NCI-H345 treated with DMSO at 0.1 percent for 48 hours (cell line): ENCODE measurements around the gene FYCO1.

Experiments
- DNase-seq: peaks from one replicate; lab custom pipeline; 2025; ENCODE audit not compliant: unreplicated experiment; lab: John Stamatoyannopoulos, UW

Gene FYCO1

GRCh38 chr3:45890405-45890804, 105.2 kb downstream of the FYCO1 start:
- DNase-seq = no peak

- no peak for DNase-seq
Measured at GRCh38 chr3:45889337-45889736, 106.3 kb downstream of the FYCO1 start.

GRCh38 chr3:45887759-45888511, 107.7 kb downstream of the FYCO1 start:
- no peak for DNase-seq

GRCh38 chr3:45887285-45887684, 108.3 kb downstream of the FYCO1 start:
- DNase-seq = no peak

GRCh38 chr3:45885979-45886705, 109.5 kb downstream of the FYCO1 start, which contains the start of gene CCR9:
CCR9 (plus strand) TSS chr3:45886543; CDS start chr3:45894934, 8,391 bp downstream.
- no peak for DNase-seq

- DNase-seq = no peak
Measured at GRCh38 chr3:45884368-45885201, 111.0 kb downstream of the FYCO1 start.

- no peak for DNase-seq
Measured at GRCh38 chr3:45881078-45882022, 114.3 kb downstream of the FYCO1 start.

- DNase-seq = no peak
Measured at GRCh38 chr3:45880725-45881077, 114.9 kb downstream of the FYCO1 start.

- no peak for DNase-seq
Measured at GRCh38 chr3:45878124-45878523, 117.5 kb downstream of the FYCO1 start.

GRCh38 chr3:45874677-45875346, 120.8 kb downstream of the FYCO1 start:
- DNase-seq = no peak

GRCh38 chr3:45873638-45874037, 122.0 kb downstream of the FYCO1 start:
- no peak for DNase-seq

- DNase-seq = no peak
Measured at GRCh38 chr3:45873036-45873435, 122.6 kb downstream of the FYCO1 start.

GRCh38 chr3:45872569-45872968, 123.1 kb downstream of the FYCO1 start:
- no peak for DNase-seq

- DNase-seq = no peak
Measured at GRCh38 chr3:45871780-45872179, 123.8 kb downstream of the FYCO1 start.

- no peak for DNase-seq
Measured at GRCh38 chr3:45870099-45870498, 125.5 kb downstream of the FYCO1 start.

GRCh38 chr3:45869638-45870037, 126.0 kb downstream of the FYCO1 start:
- no peak for DNase-seq

- DNase-seq = no peak
Measured at GRCh38 chr3:45868650-45869049, 127.0 kb downstream of the FYCO1 start.

GRCh38 chr3:45868213-45868612, 127.4 kb downstream of the FYCO1 start:
- no peak for DNase-seq
